NOMO-1 (cell line): ENCODE results near the gene SNX15.
"Not testable (repeated sequence)": the region's sequence is repeated elsewhere in the genome, so short reads cannot be mapped to it uniquely, and the experiment has no call there.

Experiments
- DNase-seq, 2 experiments: peaks; one replicate each; lab custom pipeline; 2025; ENCODE audit not compliant: unreplicated experiment in 2 of 2; lab: John Stamatoyannopoulos, UW

SNX15 gene

GRCh38 chr11:65014726-65015227 lies 12.5 kb upstream of the SNX15 start:
- no peak for DNase-seq

GRCh38 chr11:65016705-65017104 lies 10.5 kb upstream of the SNX15 start:
- no peak for DNase-seq

- no peak for DNase-seq
Measured at GRCh38 chr11:65017937-65018336, 9.3 kb upstream of the SNX15 start.

- DNase-seq = no peak
Measured at GRCh38 chr11:65019824-65020223, 7.4 kb upstream of the SNX15 start.

- no peak for DNase-seq
Measured at GRCh38 chr11:65021003-65021402, 6.2 kb upstream of the SNX15 start.

GRCh38 chr11:65021509-65021908 lies 5.7 kb upstream of the SNX15 start:
- DNase-seq = no peak

- not testable (repeated sequence) for DNase-seq
Measured at GRCh38 chr11:65023502-65023901, 3.7 kb upstream of the SNX15 start.

- no peak for DNase-seq
Measured at GRCh38 chr11:65026810-65027209, 429 bp upstream of the SNX15 start.

GRCh38 chr11:65032216-65032615 lies 5.0 kb downstream of the SNX15 start:
- DNase-seq = no peak

- no peak for DNase-seq
Measured at GRCh38 chr11:65034423-65034822, 7.2 kb downstream of the SNX15 start.

GRCh38 chr11:65035579-65035978 lies 8.3 kb downstream of the SNX15 start:
- no peak for DNase-seq

GRCh38 chr11:65036931-65037330 lies 9.7 kb downstream of the SNX15 start:
- DNase-seq = no peak

GRCh38 chr11:65040520-65040846 lies 13.2 kb downstream of the SNX15 start:
- no peak for DNase-seq

GRCh38 chr11:65040847-65041622 lies 13.8 kb downstream of the SNX15 start, which contains the start of gene SAC3D1:
Gene SAC3D1, plus strand, starts transcription at chr11:65041210. Its CDS starts 83 bp downstream, at chr11:65041293.
- peak; percentile 97 to 98 for DNase-seq

- DNase-seq = no peak
Measured at GRCh38 chr11:65042891-65043290, 15.7 kb downstream of the SNX15 start.

- peak; percentile 50 to 59 for DNase-seq
Measured at GRCh38 chr11:65043881-65044501, 16.8 kb downstream of the SNX15 start.

- DNase-seq = no peak
Measured at GRCh38 chr11:65045061-65045460, 17.8 kb downstream of the SNX15 start.

- DNase-seq = no peak
Measured at GRCh38 chr11:65045728-65046127, 18.5 kb downstream of the SNX15 start.

GRCh38 chr11:65047581-65048422 lies 20.6 kb downstream of the SNX15 start:
- DNase-seq = no peak

- DNase-seq = no peak
Measured at GRCh38 chr11:65051398-65051858, 24.2 kb downstream of the SNX15 start.

GRCh38 chr11:65053827-65054508 lies 26.7 kb downstream of the SNX15 start:
- no peak for DNase-seq
